A549 treated with AZD2906 at 1 μM for 4 hours (cell line): Measurements from ENCODE around the gene BZW2. TPM values are rescaled to one million over a fixed set of nuclear protein-coding genes. Genes with fewer than 3 reads are reported as not detected.

Experiments
- total RNA-seq: library from RNA; stranded (reverse); fragments of 200-300 nt; extraction: Qiagen RNA extraction; gene quantifications from 5 replicates; pipeline ENCODE4 v1.2.3, GENCODE V29; 2022

Gene BZW2
- 86.7 to 102 TPM (median 90.2 TPM) in 5 replicates for total RNA-seq

DNA sequence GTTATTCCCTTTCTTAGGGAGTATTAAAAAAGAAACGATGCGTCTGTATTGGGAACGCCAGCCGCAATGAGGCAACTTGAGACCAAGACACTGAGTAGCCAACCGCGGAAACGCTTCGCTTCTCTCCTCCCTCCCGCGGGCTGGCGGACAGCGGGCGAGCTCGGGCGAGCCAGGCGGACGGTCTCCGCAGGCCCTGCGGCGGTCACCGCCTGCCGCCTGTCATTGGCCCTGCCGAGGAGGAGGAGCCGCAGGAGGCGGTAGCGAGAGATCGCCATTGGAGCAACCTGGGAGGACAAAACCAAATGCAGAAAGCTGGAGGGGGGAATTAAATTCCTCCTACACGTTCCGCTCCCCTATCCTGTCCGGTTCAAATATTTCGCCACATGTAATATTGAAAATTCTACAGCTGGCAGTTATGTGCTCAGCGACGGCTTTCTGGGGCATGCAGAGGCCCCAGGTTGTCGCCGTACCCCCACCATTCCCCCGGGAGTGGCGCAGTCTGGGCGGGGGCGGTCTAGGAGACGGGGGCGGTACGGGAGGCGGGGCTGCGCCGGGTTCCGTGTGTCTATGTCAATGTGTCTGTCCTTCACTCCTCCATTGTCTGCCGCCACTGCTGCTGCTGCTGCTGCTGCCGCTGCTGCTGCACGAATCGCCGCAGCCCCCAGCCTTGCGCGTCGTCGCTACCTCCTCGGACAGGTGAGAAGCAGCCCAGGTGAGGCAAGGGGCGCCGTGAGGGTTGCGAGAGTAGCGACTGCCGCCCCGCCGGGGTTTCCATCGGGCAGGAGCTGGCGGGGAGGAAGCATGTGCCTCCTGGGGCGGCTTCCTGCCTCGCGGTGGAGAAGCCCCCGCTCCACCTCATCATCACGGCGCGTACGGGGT lies at the start of gene BZW2, which contains the start of gene ANKMY2:
Gene BZW2, plus strand, starts transcription at position 589 of the 879 bp plus-strand sequence. CDS start 19,263 bp downstream, outside the sequence.
Gene ANKMY2, minus strand, starts transcription at position 162 of the 879 bp plus-strand sequence. CDS start 181 bp downstream, outside the sequence.

GRCh38 chr7:16753102-16753931 lies 107.3 kb downstream of the BZW2 start, which contains the start of gene TSPAN13:
Gene TSPAN13 (plus strand): TSS chr7:16753755. CDS start chr7:16753968, 213 bp downstream.

Other genes with a start within 250 kb of the BZW2 start
- 0.51 to 0.65 TPM (median 0.60 TPM) in 5 replicates for gene CRPPA, start 224.6 kb upstream of the BZW2 start, total RNA-seq
- not detected in 5 replicates for gene SOSTDC1, start 180.4 kb upstream of the BZW2 start, total RNA-seq
- gene LRRC72, start 119.4 kb upstream of the BZW2 start, total RNA-seq = not detected in 5 replicates
- gene ANKMY2, start 427 bp upstream of the BZW2 start, total RNA-seq = 12.0 to 14.9 TPM (median 12.5 TPM) in 5 replicates
- 14.7 to 18.8 TPM (median 17.1 TPM) in 5 replicates for gene TSPAN13, start 107.6 kb downstream of the BZW2 start, total RNA-seq
- 95.6 to 172 TPM (median 133 TPM) in 5 replicates for gene AGR2, start 158.8 kb downstream of the BZW2 start, total RNA-seq
- gene AGR3, start 235.8 kb downstream of the BZW2 start, total RNA-seq = 0.28 TPM in 1 of 5 replicates, not detected in the others